NT2/D1 (cell line): ENCODE data around the gene LRP5.

Experiments used
- DNase-seq: peaks from one replicate; pipeline ENCODE4 v3.0.0-alpha.2; 2011; ENCODE audit warnings: low read depth, low spot score
- H3K27me3 ChIP-seq: 2 replicates; pipeline ENCODE4 v1.6.0; 2011; ENCODE audit warnings: mild to moderate bottlenecking; ENCODE audit not compliant: insufficient read length, insufficient read depth
- H3K36me3 ChIP-seq: 2 replicates; pipeline ENCODE4 v1.6.1; 2011; ENCODE audit warnings: mild to moderate bottlenecking, low read length, mixed read lengths; ENCODE audit not compliant: insufficient read depth, insufficient read length
- H3K4me1 ChIP-seq: 2 replicates; pipeline ENCODE4 v1.5.1; 2011; ENCODE audit not compliant: insufficient read depth, insufficient read length
- H3K4me3 ChIP-seq: 2 replicates; pipeline ENCODE4 v1.5.1; 2011; ENCODE audit warnings: low read depth; ENCODE audit not compliant: insufficient read length
- H3K9ac ChIP-seq: 2 replicates; pipeline ENCODE4 v1.6.0; 2011; ENCODE audit warnings: low read depth; ENCODE audit not compliant: insufficient read length
- H3K9me3 ChIP-seq: 2 replicates; pipeline ENCODE4 v1.5.1; 2011; ENCODE audit warnings: mild to moderate bottlenecking, low read length; ENCODE audit not compliant: insufficient read depth
- SUZ12 ChIP-seq: IDR thresholded peaks from 2 replicates; pipeline ENCODE4 v1.6.1; 2011; ENCODE audit not compliant: insufficient read length, insufficient read depth; ENCODE audit errors: extremely low read depth
- YY1 ChIP-seq: IDR thresholded peaks from 2 replicates; pipeline ENCODE4 v1.6.1; 2011; ENCODE audit not compliant: insufficient read length, insufficient read depth
- ZNF274 ChIP-seq: IDR thresholded peaks from 2 replicates; pipeline ENCODE4 v1.6.1; 2011; ENCODE audit warnings: mild to moderate bottlenecking, low read depth, low read length

The LRP5 gene

DNA sequence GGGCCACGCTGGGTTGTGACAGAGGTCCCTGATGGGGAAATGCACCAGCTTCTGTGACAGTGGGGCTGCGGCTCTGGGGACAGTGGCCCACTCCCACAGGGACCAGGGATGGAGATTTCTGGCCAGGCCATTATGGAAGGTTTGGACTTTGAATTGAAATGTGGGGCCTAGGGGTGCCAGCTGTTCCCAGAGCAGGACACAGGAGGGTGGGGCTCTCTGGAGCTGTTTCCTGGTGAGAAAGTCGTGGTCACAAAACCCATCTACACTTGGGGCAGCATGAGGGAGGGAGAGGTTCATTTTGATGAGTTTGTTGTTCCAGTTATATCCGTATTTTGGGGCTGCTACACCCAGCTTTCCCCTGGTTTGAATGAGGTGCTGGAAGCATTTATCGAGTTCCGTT lies 52.2 kb downstream of the LRP5 start:
- no peaks in the 10 kb centered on the region; the same call in 1 of the 2 replicates for H3K9me3 ChIP-seq
- no peak overlapping the region for H3K4me3 ChIP-seq
- peaks cover under 1% of the 10 kb centered on the region for H3K4me1 ChIP-seq
- no peaks in the 10 kb centered on the region for H3K27me3 ChIP-seq
- no peak overlapping the region for H3K9ac ChIP-seq
- peaks cover 48% of the 10 kb centered on the region for H3K36me3 ChIP-seq
- no peak for TF ChIP-seq ZNF274
- TF ChIP-seq YY1, result no peak
- TF ChIP-seq SUZ12, result no peak
- no peak for DNase-seq

DNA sequence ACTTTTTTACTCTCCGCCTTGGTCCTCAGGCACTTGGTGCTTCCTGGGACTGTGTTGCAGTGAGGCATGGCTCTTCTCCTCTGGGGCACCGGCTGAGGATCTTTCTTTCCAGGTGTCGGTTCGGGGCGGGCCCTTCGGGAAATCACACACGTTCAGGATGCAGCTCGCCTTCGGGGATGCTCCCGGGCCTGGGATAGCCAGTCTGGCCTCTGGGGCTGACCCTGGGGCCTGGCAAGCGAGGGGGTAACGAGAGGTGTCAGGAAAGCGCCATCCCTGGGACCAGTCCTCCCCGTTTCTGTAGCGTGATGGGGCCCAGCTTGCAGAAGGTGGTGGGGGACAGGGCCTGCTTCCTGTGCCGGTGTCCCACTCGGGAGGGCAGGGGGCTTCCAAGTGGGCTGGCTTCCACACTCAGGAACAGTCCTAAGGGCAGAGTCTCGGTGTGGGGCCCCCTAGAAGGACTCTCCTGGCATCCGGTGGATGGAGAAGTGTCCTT lies 53.6 kb downstream of the LRP5 start:
- Histone ChIP-seq H3K9ac (no peak overlapping the region), H3K4me1 (peaks cover 14% of the 10 kb centered on the region), H3K27me3 (no peaks in the 10 kb centered on the region), H3K4me3 (no peak overlapping the region), H3K9me3 (no peaks in the 10 kb centered on the region; the same call in 1 of the 2 replicates), H3K36me3 (peaks cover 47% of the 10 kb centered on the region)
- no peak for DNase-seq
- TF ChIP-seq YY1 (no peak), ZNF274 (no peak), SUZ12 (no peak)

DNA sequence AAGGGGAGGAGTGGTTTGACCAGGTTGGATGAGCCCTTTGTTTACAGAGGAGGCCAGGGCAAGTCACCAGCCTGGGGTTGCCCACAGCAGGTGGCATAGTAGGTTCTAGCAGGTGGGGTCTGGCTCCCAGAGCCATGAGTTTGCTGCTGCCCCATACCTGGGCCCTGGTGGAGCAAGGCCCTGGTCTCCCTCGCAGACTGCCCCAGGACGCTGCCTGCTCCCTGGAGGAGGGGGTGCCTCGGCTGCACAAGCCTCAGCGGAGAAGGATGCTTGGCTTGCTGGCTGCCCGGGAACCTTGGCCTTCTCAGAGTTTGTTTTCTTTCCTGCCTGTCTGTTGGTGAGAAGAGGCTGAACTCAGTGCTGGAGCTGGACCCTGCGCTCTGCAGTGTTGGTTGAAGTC lies 54.9 kb downstream of the LRP5 start:
- Histone ChIP-seq H3K9ac (no peak overlapping the region), H3K9me3 (no peaks in the 10 kb centered on the region), H3K36me3 (peaks cover 47% of the 10 kb centered on the region), H3K27me3 (no peaks in the 10 kb centered on the region), H3K4me1 (peaks cover 15% of the 10 kb centered on the region), H3K4me3 (no peak overlapping the region)
- no peak for DNase-seq
- no peak for TF ChIP-seq YY1
- no peak for TF ChIP-seq ZNF274
- TF ChIP-seq SUZ12, result no peak

DNA sequence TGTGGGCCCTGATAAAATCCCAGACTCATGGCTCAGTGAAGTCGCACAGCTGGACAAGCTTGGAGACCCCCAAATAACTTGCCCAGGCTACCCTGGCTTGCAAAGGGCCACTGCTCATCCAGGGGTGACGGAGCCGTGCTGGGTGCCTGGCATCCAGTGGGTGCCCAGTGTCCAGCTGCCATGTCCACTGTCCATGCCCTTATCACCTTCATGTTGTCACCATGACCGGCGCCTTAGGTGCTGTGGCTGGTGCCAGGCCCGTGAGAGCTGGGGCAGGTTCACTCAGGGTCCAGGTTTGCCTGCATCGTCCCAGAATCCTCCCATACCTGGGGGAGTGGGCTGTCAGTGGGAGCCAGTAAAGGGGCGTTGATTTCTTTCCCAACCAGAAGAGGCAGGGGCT lies 57.4 kb downstream of the LRP5 start:
- H3K4me1 ChIP-seq, result peaks cover 26% of the 10 kb centered on the region
- peaks cover 44% of the 10 kb centered on the region for H3K36me3 ChIP-seq
- no peaks in the 10 kb centered on the region for H3K9me3 ChIP-seq
- no peak overlapping the region for H3K4me3 ChIP-seq
- no peaks in the 10 kb centered on the region for H3K27me3 ChIP-seq
- TF ChIP-seq SUZ12, result no peak
- no peak for DNase-seq
- peak overlapping the region; percentile 32 for H3K9ac ChIP-seq

DNA sequence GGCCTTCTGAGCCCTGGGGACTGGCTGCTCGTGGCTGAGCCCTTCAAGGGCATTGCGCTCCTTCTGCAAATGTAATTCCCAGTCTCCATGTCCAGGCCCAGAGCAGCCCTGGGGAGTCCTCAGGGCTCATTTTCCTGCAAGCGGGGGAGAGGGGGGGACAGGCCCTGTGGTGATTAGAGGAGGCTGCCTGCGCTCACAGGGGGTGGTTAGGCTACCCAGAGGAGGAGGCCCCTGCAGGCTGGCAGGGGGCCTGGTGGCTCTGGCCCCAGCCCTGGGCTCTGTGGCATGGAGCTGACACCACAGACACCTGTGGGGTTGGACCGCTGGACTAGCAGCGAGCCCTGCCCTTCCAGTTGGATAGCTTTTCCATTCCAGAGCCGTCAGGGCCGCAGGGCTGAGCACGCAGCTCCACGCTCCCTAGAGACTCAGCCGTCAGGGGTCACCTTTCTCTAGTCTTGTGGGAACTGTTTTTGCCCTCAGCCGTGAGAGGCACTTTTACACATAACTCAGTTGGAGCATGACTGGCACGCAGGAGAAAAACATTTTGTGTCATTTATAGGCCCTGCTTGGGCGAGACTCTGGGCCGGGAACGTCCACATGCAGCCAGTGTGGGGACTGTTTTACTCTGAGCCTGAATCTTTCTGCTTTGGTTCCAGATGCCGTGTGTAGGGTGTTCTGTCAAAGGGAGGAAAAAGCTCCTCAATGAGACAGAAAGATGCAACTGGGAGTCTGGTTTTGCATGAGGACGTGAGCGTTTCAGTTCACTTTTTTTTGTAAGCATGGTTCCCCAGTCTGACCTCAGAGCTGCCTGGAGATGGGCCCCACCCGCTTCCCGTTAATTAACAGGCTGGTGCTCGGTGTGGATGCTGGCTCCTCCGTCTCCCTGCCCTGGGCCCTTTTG lies 58.1 kb downstream of the LRP5 start:
- no peak overlapping the region for H3K4me3 ChIP-seq
- peaks cover 26% of the 10 kb centered on the region for H3K4me1 ChIP-seq
- H3K9me3 ChIP-seq, result no peaks in the 10 kb centered on the region
- peak overlapping the region; percentile 61 for H3K9ac ChIP-seq
- H3K27me3 ChIP-seq, result no peaks in the 10 kb centered on the region
- no peak for DNase-seq
- H3K36me3 ChIP-seq, result peaks cover 48% of the 10 kb centered on the region
- no peak for TF ChIP-seq SUZ12

DNA sequence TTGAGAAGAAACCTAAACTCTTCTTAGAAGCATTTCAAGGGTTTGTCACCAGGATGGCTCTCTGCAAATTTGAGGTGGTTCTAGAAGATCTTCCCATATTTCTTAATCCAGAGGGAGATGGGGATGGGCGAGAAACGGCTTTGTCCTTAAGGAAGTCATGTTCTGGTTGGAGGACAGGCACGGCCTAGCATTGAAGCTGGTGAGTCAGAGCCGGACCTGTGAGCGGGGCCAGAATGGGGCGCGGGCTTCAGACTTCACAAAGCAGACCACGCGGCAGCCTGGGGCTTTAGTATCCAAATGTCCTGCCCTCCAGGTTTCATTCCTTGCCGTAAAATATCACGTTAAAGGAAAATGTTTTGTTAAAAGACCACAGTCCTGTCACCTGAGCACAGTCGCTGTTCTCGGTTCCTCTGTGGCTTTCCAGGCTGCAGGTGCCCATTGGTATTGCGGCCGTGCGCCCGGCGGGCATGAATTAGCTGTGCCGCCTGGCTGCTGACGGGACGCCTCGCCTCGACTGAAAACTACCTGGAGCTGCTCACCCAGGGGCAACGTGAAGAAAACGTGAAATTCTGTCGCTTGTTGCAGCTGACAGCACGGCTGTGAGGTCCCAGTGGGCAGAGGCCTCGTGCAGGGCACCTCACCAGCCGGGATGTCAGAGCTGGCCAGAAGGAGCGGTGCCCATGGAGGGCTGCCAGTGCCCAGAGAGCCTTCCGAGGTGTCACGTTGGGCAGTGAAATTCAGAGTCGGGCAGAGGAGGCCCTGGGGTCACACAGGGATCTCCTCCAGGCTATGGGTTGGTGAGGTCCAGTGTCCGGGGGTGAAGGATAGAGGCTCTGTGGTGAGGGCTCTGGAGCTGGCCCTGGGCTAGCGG lies 59.0 kb downstream of the LRP5 start:
- H3K9ac ChIP-seq, result peak overlapping the region; percentile 21
- no peaks in the 10 kb centered on the region for H3K9me3 ChIP-seq
- TF ChIP-seq ZNF274 (no peak), YY1 (no peak), SUZ12 (no peak)
- H3K36me3 ChIP-seq, result peaks cover 42% of the 10 kb centered on the region
- peaks cover 26% of the 10 kb centered on the region for H3K4me1 ChIP-seq
- no peaks in the 10 kb centered on the region for H3K27me3 ChIP-seq
- H3K4me3 ChIP-seq, result no peak overlapping the region
- no peak for DNase-seq

DNA sequence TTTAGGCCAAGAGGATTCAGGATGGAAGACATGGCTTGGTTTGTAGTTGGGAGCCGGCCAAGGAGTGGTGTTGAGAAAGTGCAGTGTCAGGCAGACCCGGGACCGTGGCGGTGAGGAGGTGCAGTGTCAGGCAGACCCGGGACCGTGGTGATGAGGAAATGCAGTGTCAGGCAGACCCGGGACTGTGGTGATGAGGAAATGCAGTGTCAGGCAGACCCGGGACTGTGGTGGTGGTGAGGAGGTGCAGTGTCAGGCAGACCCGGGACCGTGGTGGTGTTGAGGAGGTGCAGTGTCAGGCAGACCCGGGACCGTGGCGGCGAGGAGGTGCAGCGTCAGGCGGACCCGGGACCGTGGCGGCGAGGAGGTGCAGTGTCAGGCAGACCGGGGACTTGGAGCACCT lies 59.7 kb downstream of the LRP5 start:
- H3K9me3 ChIP-seq, result no peaks in the 10 kb centered on the region
- no peak for DNase-seq
- TF ChIP-seq SUZ12, result no peak
- TF ChIP-seq YY1, result no peak
- no peak for TF ChIP-seq ZNF274
- H3K9ac ChIP-seq, result peak overlapping the region; percentile 21
- H3K27me3 ChIP-seq, result no peaks in the 10 kb centered on the region
- H3K36me3 ChIP-seq, result peaks cover 39% of the 10 kb centered on the region
- no peak overlapping the region for H3K4me3 ChIP-seq
- H3K4me1 ChIP-seq, result peaks cover 28% of the 10 kb centered on the region
